Colon (tissue), 2 donors: ENCODE results near the gene SLC26A4.
"Not testable (repeated sequence)": the region's sequence is repeated elsewhere in the genome, so short reads cannot be mapped to it uniquely, and the experiment has no call there.

Experiments
- FAIRE-seq: peaks from 2 replicates; lab custom pipeline; 2012; peaks lifted over from hg19 to GRCh38; lab: Jason Lieb, UNC
- donor health status: control.
- donor health status: control.

Gene SLC26A4

GRCh38 chr7:107660381-107661080, at the start of gene SLC26A4:
Gene SLC26A4, plus strand, starts transcription at chr7:107660828. Its CDS starts 814 bp downstream, at chr7:107661642.
- FAIRE-seq, result no peak

- no peak for FAIRE-seq
Measured at GRCh38 chr7:107613439-107613838, 47.2 kb upstream of the SLC26A4 start.

- FAIRE-seq, result no peak
Measured at GRCh38 chr7:107613948-107614347, 46.7 kb upstream of the SLC26A4 start.

- no peak for FAIRE-seq
Measured at GRCh38 chr7:107614425-107614824, 46.2 kb upstream of the SLC26A4 start.

- no peak for FAIRE-seq
Measured at GRCh38 chr7:107615910-107616680, 44.5 kb upstream of the SLC26A4 start.

GRCh38 chr7:107622429-107622828, 38.2 kb upstream of the SLC26A4 start:
- FAIRE-seq, result no peak

GRCh38 chr7:107622894-107623293, 37.7 kb upstream of the SLC26A4 start:
- FAIRE-seq, result no peak

- no peak for FAIRE-seq
Measured at GRCh38 chr7:107627002-107627401, 33.6 kb upstream of the SLC26A4 start.

- FAIRE-seq, result no peak
Measured at GRCh38 chr7:107628461-107629064, 32.1 kb upstream of the SLC26A4 start.

- FAIRE-seq, result no peak
Measured at GRCh38 chr7:107630342-107630741, 30.3 kb upstream of the SLC26A4 start.

GRCh38 chr7:107631588-107632491, 28.8 kb upstream of the SLC26A4 start:
- FAIRE-seq, result no peak

- FAIRE-seq, result no peak
Measured at GRCh38 chr7:107632492-107632865, 28.1 kb upstream of the SLC26A4 start.

GRCh38 chr7:107638594-107638993, 22.0 kb upstream of the SLC26A4 start:
- no peak for FAIRE-seq

GRCh38 chr7:107639070-107639469, 21.6 kb upstream of the SLC26A4 start:
- not testable (repeated sequence) for FAIRE-seq

GRCh38 chr7:107641676-107642075, 19.0 kb upstream of the SLC26A4 start:
- FAIRE-seq, result no peak

GRCh38 chr7:107642501-107642900, 18.1 kb upstream of the SLC26A4 start:
- FAIRE-seq, result no peak

- no peak for FAIRE-seq
Measured at GRCh38 chr7:107643407-107643806, 17.2 kb upstream of the SLC26A4 start.

GRCh38 chr7:107643938-107644308, 16.7 kb upstream of the SLC26A4 start:
- FAIRE-seq, result no peak

- no peak for FAIRE-seq
Measured at GRCh38 chr7:107644309-107644974, 16.2 kb upstream of the SLC26A4 start.

- FAIRE-seq, result no peak
Measured at GRCh38 chr7:107652642-107653041, 8.0 kb upstream of the SLC26A4 start.

- FAIRE-seq, result no peak
Measured at GRCh38 chr7:107658467-107658866, 2.2 kb upstream of the SLC26A4 start.

- no peak for FAIRE-seq
Measured at GRCh38 chr7:107659666-107660065, 962 bp upstream of the SLC26A4 start.
